Measurements from ENCODE around the gene ABCC4.
"Not testable (repeated sequence)": the region's sequence is repeated elsewhere in the genome, so short reads cannot be mapped to it uniquely, and the experiment has no call there.

Gene ABCC4

DNA sequence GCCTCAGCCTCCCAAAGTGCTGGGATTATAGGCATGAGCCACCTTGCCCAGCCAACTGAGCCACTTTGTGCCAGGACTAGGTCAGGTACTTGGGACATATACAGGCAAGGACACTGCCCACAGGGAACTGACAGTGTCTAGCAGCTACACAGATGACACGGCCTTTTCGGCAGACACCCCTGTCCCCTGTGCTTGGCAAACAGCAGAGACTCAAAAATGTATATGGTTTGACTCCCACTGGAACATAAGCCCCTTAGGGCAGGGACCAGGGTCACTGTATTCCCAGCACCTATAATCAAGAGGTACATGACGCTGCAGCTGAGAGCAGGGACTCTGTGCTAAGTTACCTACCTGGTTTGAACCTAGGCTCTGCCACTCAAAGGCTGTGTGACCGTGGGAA lies 16.8 kb downstream of the ABCC4 start:
- in situ Hi-C loops (cut with MboI; ENCODE audit: low sequenced_read_pairs) = no loop called here
- Histone ChIP-seq H3K9me3 (no peaks in the 10 kb centered on the region), H3K4me3 (no peak overlapping the region), H3K27me3 (ENCODE audit: low read depth) (no peaks in the 10 kb centered on the region), H3K36me3 (replicated peaks) (no peaks in the 10 kb centered on the region), H3K4me1 (no peaks in the 10 kb centered on the region; the same call in 1 of the 2 replicates)
- no peak for DNase-seq (ENCODE audit: low spot score in 2 of 2)

DNA sequence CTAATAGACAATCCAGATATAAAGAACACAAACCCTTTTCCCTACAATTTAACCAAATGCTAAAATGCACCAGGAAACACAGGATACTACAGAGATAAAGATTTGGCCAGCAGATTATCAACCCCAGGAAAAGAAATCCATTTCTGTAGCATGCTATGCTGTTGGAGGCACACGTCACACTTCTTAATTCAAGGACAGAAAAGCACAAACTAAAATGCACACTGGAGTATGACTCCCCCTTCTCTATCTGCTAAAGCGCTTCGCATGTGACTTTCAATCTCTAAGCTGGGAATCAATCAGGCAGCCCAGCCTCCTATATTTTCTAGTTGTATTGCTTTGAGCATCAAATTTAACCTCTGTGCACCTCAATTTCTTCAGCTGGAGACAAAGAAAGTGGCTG lies 22.2 kb downstream of the ABCC4 start:
- Histone ChIP-seq H3K4me1 (peaks cover 13% of the 10 kb centered on the region), H3K9me3 (no peaks in the 10 kb centered on the region), H3K36me3 (replicated peaks) (no peaks in the 10 kb centered on the region), H3K4me3 (no peak overlapping the region), H3K27me3 (ENCODE audit: low read depth) (no peaks in the 10 kb centered on the region)
- in situ Hi-C loops (cut with MboI; ENCODE audit: low sequenced_read_pairs) = no loop called here
- DNase-seq (ENCODE audit: low spot score in 2 of 2) = no peak

DNA sequence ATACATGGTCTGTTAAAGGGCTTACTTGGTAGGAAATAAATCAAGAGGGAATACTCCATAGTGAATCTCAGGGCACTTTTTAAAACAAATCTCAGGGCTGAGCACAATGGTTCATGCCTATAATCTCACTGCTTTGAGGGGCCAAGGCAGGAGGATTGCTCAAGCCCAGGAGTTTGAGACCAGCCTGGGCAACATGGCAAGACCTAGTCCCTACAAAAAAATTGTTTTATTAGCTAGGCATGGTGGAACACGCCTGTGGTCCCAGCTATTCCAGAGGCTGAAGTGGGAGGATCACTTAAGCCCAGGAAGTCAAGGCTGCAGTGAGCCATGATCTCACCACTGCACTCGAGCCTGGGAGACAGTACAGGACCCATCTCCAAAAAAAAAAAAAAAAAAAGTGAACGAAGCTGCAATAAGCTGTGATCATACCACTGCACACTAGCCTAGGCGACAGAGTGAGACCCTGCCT lies 25.2 kb downstream of the ABCC4 start:
- DNase-seq (ENCODE audit: low spot score in 2 of 2) = no peak
- Histone ChIP-seq H3K36me3 (replicated peaks) (no peaks in the 10 kb centered on the region), H3K4me1 (peaks cover 18% of the 10 kb centered on the region), H3K9me3 (no peaks in the 10 kb centered on the region), H3K27me3 (ENCODE audit: low read depth) (no peaks in the 10 kb centered on the region), H3K4me3 (no peak overlapping the region)
- in situ Hi-C loops (cut with MboI; ENCODE audit: low sequenced_read_pairs) = no loop called here

DNA sequence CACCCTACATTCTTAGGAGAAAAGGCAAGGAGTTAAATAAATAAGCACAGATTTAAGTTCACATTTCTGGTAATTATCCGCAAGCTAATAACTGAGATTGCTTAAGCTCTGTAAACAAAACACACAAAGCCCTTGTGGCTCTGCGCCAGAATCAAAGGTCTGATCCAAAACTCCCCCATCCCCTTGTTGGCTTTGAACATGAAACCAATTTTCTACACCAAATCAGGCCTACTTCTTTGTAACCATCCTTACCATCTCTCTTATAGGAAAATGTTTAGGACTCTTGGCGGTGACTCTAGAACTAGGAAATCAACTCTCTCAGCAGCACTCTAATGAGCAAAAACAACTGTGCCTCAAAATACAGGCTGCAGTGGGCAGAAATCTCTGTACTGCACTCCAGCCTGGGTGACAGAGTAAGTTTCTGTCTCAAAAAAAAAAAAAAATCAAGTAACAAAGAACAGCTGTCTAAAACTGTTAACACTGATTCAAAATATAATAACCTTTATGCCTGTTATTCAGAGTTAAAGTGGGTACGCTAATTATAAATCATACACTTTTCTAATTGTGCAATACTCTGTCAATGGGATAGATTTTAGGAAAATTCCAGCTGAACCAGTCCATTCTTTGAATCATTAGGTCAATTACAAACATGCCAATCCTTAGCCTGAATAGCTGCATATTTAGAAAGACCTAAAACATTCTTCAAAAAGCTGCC lies 25.8 kb downstream of the ABCC4 start:
- no peaks in the 10 kb centered on the region for H3K36me3 ChIP-seq (replicated peaks)
- no peaks in the 10 kb centered on the region for H3K27me3 ChIP-seq (ENCODE audit: low read depth)
- no peak overlapping the region for H3K4me3 ChIP-seq
- peaks cover 21% of the 10 kb centered on the region for H3K4me1 ChIP-seq
- DNase-seq (ENCODE audit: low spot score in 2 of 2) = peak; percentile 75 to 79
- in situ Hi-C loops (cut with MboI; ENCODE audit: low sequenced_read_pairs) = no loop called here
- H3K9me3 ChIP-seq = no peaks in the 10 kb centered on the region

DNA sequence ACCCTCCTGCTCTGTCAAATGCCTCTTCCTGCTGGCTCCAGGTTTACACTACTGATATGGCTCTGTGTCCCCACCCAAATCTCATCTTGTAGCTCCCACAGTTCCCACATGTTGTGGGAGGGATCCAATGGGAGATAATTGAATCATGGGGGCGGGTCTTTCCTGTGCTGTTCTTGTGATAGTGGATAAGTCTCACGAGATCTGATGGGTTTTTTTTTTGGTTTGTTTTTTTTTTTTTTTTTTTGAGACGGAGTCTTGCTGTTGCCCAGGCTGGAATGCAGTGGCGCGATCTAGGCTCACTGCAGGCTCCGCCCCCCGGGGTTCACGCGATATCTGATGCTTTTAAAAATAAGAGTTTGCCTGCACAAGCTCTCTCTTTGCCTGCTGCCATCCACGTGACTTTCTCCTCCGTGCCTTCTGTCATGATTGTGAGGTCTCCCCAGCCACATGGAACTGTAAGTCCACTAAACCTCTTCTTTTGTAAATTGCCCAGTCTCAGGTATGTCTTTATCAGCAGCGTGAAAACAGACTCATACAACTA lies 27.6 kb downstream of the ABCC4 start:
- in situ Hi-C loops (cut with MboI; ENCODE audit: low sequenced_read_pairs) = not testable (repeated sequence)

DNA sequence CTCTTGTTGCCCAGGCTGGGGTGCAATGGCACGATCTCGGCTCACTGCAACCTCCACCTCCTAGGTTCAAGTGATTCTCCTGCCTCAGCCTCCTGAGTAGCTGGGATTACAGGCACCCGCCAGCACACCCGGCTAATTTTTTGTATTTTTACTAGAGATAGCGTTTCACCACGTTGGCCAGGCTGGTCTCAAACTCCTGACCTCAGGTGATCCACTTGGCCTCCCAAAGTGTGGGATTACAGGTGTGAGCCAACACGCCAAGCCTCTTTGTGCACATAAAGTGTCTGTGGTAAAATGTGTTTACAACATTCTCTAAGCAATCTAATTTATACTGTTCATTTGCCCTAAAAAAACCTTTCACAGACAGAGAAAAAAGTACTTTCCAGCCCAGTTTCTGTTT lies 29.2 kb downstream of the ABCC4 start:
- H3K4me1 ChIP-seq = peaks cover 25% of the 10 kb centered on the region
- H3K9me3 ChIP-seq; in situ Hi-C loops (cut with MboI; ENCODE audit: low sequenced_read_pairs); H3K27me3 ChIP-seq (ENCODE audit: low read depth); DNase-seq (ENCODE audit: low spot score in 2 of 2); H3K4me3 ChIP-seq; H3K36me3 ChIP-seq (replicated peaks): not testable (repeated sequence)

More for the DNA sequence above, 27.6 kb downstream of the ABCC4 start:
- H3K36me3 ChIP-seq (replicated peaks); H3K9me3 ChIP-seq; H3K4me3 ChIP-seq; H3K27me3 ChIP-seq (ENCODE audit: low read depth); DNase-seq (ENCODE audit: low spot score in 2 of 2): not testable (repeated sequence)
- H3K4me1 ChIP-seq = peaks cover 25% of the 10 kb centered on the region

DNA sequence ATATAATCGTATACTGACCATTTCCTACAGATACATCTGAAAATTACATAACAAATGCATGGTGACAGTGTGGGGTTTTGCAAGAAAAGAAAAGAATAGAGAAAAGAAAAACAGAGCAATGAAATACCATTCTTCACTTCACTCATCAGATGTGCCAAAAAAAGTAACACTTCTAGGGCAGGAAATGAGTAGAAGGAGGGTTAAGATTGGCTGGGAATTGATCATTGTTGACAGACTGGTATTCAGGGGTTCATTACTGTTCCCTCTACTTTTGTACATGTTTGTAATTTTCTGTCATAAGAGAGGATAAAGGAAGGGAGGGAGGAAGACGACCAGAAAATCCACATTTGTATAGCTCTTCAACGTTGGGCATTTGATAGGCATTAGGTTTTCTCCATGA lies 31.5 kb downstream of the ABCC4 start:
- Histone ChIP-seq H3K27me3 (ENCODE audit: low read depth) (no peaks in the 10 kb centered on the region), H3K4me1 (peaks cover 12% of the 10 kb centered on the region), H3K4me3 (no peak overlapping the region), H3K36me3 (replicated peaks) (no peaks in the 10 kb centered on the region), H3K9me3 (no peaks in the 10 kb centered on the region)
- in situ Hi-C loops (cut with MboI; ENCODE audit: low sequenced_read_pairs) = no loop called here
- no peak for DNase-seq (ENCODE audit: low spot score in 2 of 2)

DNA sequence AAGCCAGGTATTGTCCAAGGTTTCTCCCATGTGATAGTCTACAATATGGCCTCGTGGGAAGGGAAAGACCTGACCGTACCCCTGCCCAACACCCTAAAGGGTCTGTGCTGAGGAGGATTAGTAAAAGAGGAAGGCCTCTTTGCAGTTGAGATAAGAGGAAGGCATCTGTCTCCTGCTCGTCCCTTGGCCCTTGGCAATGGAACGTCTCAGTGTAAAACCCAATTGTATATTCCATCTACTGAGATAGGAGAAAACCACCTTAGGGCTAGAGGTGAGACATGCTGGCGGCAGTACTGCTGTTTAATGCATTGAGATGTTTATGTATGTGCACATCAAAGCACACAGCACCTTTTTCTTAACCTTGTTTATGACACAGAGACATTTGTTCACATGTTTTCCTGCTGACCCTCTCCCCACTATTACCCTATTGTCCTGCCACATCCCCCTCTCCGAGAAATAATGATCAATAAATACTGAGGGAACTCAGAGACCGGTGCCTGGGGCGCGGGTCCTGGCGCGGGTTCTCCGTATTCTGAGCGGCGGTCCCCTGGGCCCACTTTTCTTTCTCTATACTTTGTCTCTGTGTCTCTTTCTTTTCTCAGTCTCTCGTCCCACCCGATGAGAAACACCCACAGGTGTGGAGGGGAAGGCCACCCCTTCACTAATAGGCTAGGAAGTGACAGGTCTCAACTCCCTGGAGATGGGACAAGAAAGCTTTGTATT lies 32.7 kb downstream of the ABCC4 start:
- H3K4me1 ChIP-seq = peaks cover 12% of the 10 kb centered on the region
- H3K27me3 ChIP-seq (ENCODE audit: low read depth); H3K36me3 ChIP-seq (replicated peaks); H3K9me3 ChIP-seq; DNase-seq (ENCODE audit: low spot score in 2 of 2); H3K4me3 ChIP-seq; in situ Hi-C loops (cut with MboI; ENCODE audit: low sequenced_read_pairs): not testable (repeated sequence)

DNA sequence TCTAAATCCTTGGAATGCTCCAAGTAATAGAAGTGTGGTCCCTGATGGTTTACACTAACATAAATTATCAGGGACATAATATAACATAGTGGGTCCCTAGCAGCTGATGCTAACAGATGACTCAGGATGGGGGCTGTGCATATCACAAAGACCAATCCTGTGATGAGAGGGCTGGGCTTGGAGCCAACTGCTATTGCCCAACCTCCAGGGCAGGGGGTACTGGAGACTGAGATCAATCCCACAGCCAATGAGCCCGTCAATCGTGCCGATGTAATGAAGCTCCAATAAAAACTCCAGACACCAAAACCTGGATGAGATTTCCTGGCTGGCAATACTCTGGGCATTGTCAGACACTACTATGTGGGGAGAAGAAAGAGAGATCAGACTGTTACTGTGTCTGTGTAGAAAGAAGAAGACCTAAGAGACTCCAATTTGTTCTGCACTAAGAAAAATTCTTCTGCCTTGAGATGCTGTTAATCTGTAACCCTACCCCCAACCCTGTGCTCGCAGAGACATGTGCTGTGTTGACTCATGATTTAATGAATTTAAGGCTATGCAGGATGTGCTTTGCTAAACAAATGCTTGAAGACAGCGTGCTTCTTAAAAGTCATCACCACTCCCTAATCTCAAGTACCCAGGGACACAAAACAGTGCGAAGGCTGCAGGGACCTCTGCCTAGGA lies 33.4 kb downstream of the ABCC4 start:
- H3K27me3 ChIP-seq (ENCODE audit: low read depth) = no peaks in the 10 kb centered on the region
- DNase-seq (ENCODE audit: low spot score in 2 of 2) = no peak
- H3K36me3 ChIP-seq (replicated peaks) = no peaks in the 10 kb centered on the region
- in situ Hi-C loops (cut with MboI; ENCODE audit: low sequenced_read_pairs) = no loop called here
- no peaks in the 10 kb centered on the region for H3K9me3 ChIP-seq
- H3K4me1 ChIP-seq = peaks cover 12% of the 10 kb centered on the region
- H3K4me3 ChIP-seq = no peak overlapping the region

DNA sequence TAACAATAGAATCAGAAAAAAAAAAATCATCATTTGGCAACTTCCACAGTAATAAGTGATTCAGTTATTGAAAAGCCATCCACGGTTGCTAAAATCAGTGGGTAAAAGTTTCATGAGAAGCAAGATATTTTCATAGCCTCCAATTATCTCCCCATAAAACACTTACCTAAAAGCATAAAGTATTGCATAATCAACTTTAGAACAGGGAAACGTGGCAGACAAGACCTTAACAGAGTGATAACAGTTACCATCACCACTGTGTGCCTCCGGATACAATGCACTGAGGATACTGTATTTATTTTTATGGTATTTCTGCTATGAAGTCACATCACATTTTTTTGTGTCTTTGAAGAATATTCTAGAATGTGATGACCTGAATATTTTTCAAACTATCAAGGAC lies 37.0 kb downstream of the ABCC4 start:
- Histone ChIP-seq H3K9me3 (no peaks in the 10 kb centered on the region), H3K27me3 (ENCODE audit: low read depth) (no peaks in the 10 kb centered on the region), H3K4me1 (no peaks in the 10 kb centered on the region), H3K4me3 (no peak overlapping the region), H3K36me3 (replicated peaks) (no peaks in the 10 kb centered on the region)
- DNase-seq (ENCODE audit: low spot score in 2 of 2) = no peak
- in situ Hi-C loops (cut with MboI; ENCODE audit: low sequenced_read_pairs) = no loop called here

DNA sequence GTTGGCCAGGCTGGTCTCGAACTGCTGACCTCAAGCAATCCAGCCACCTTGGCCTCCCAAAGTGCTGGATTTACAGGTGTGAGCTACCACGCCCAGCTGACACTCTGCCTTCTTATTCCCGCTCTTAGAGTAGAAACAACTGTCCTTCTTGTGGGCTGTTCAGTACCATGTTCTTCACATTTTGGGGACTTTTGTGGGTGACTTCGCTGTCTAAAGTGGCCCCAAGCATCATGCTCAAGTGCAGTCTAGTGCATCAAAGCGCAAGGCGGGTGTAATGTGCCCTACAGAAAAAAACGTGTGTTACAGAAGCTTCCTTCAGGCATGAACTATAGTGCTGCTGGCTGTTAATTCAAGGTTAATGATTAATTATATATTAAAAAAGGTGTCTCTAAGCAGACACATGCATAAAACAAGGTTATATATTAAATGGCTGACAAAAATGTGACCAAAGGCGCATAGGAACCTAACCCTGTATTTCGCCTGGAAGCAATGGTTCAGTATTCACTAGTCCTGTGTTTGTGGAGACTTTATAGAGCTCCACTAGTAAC lies 38.3 kb downstream of the ABCC4 start:
- in situ Hi-C loops (cut with MboI; ENCODE audit: low sequenced_read_pairs) = no loop called here
- Histone ChIP-seq H3K4me3 (no peak overlapping the region), H3K9me3 (no peaks in the 10 kb centered on the region)

DNA sequence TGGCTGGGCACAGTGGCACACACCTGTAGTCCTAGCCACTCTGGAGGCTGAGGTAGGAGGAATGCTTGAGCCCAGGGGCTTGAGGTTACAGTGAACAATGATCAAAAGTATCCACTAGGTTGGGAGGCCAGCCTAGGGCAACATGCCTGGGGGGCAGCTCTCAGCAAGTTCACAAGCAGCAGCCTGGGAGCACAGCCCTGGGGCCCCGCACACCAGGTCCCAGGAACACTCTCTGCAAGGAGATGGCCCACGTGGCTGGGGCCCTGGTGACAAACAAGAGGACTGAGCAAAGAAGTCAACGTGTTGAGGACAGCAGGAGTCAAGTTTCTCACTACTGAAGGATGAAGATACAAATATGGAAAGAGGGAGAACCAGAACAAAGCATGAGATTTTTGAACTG lies 39.3 kb downstream of the ABCC4 start:
- no peaks in the 10 kb centered on the region for H3K9me3 ChIP-seq
- no peaks in the 10 kb centered on the region for H3K27me3 ChIP-seq (ENCODE audit: low read depth)
- in situ Hi-C loops (cut with MboI; ENCODE audit: low sequenced_read_pairs) = no loop called here

More for the DNA sequence above, 38.3 kb downstream of the ABCC4 start:
- no peak for DNase-seq (ENCODE audit: low spot score in 2 of 2)
- no peaks in the 10 kb centered on the region for H3K27me3 ChIP-seq (ENCODE audit: low read depth)
- H3K4me1 ChIP-seq = no peaks in the 10 kb centered on the region
- no peaks in the 10 kb centered on the region for H3K36me3 ChIP-seq (replicated peaks)

DNA sequence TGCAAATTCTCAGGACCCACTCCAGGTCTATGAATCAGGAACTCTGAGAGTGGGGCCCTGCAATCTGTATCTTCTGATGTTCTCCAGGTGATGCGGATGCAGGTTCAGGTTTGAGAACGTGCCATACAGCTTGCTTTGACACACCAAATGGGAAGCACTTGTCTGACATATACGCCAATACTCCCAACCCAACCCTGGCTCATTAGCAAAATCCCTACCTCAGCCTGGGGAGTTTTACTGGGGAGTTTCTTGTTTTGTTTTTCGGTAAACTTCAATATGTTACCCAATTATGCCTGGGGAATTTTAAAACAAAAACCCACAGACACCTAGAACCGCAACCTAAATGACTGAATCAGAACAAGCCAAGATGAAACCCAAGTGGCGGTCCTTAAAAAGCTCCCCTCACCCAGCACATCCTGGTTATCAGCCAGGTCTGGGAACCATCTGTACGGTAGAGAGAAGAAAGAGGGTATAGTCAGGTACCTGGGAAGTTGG lies 41.2 kb downstream of the ABCC4 start:
- Histone ChIP-seq H3K4me1 (no peaks in the 10 kb centered on the region), H3K27me3 (ENCODE audit: low read depth) (no peaks in the 10 kb centered on the region), H3K4me3 (no peak overlapping the region), H3K9me3 (no peaks in the 10 kb centered on the region), H3K36me3 (replicated peaks) (no peaks in the 10 kb centered on the region)
- in situ Hi-C loops (cut with MboI; ENCODE audit: low sequenced_read_pairs) = no loop called here
- no peak for DNase-seq (ENCODE audit: low spot score in 2 of 2)

More for the DNA sequence above, 39.3 kb downstream of the ABCC4 start:
- DNase-seq (ENCODE audit: low spot score in 2 of 2) = no peak
- H3K4me1 ChIP-seq = no peaks in the 10 kb centered on the region
- H3K36me3 ChIP-seq (replicated peaks) = no peaks in the 10 kb centered on the region
- no peak overlapping the region for H3K4me3 ChIP-seq
